CD14-positive monocyte (primary cell): ENCODE data around the gene CAMK1. TPM values are rescaled to one million over a fixed set of nuclear protein-coding genes. Genes with fewer than 3 reads are reported as not detected.

Source experiments
- DNase-seq, 3 donors: peaks; one replicate each; pipeline ENCODE4 v3.0.0-alpha.2; 2011 to 2022
- H2AFZ ChIP-seq: 2 replicates; pipeline ENCODE4 v1.6.0; 2012; ENCODE audit warnings: mild to moderate bottlenecking, low read depth, low read length, inconsistent platforms; ENCODE audit not compliant: insufficient read depth, poor library complexity, severe bottlenecking
- H3K27ac ChIP-seq, 2 donors: 1 replicate in 1 of 2; 2 replicates in 1 of 2; pipeline ENCODE4 v1.5.1; 2012 to 2013; ENCODE audit warnings: low read length in 2 of 2, control low read depth in 1 of 2, inconsistent platforms in 1 of 2, low read depth in 1 of 2, mild to moderate bottlenecking in 1 of 2
- H3K27me3 ChIP-seq, 2 donors: one replicate each; pipeline versions ENCODE4 v1.6.0 to v1.6.1; 2011 to 2013; ENCODE audit warnings: low read length in 2 of 2; ENCODE audit not compliant: control insufficient read depth in 2 of 2, insufficient read depth in 2 of 2
- H3K36me3 ChIP-seq, 2 donors: replicated peaks in 1 of 2; 1 replicate in 1 of 2; 2 replicates in 1 of 2; pipeline versions ENCODE4 v1.5.1 to v1.6.1; 2012 to 2013; ENCODE audit warnings: low read length in 2 of 2, control low read depth in 1 of 2, inconsistent platforms in 1 of 2, mild to moderate bottlenecking in 1 of 2; ENCODE audit not compliant: insufficient read depth in 2 of 2, control insufficient read depth in 1 of 2
- H3K4me1 ChIP-seq, 2 donors: 1 replicate in 1 of 2; 2 replicates in 1 of 2; pipeline versions ENCODE4 v1.5.1 to v1.6.1; 2012 to 2013; ENCODE audit warnings: low read length in 2 of 2, control low read depth in 1 of 2, inconsistent platforms in 1 of 2, mild to moderate bottlenecking in 1 of 2, moderate library complexity in 1 of 2; ENCODE audit not compliant: insufficient read depth in 2 of 2, control insufficient read depth in 1 of 2
- H3K4me2 ChIP-seq: replicated peaks from 2 replicates; pipeline ENCODE3; 2012; ENCODE audit warnings: low read length, moderate library complexity, mild to moderate bottlenecking; ENCODE audit not compliant: poor library complexity, severe bottlenecking; ENCODE audit errors: extremely low read depth
- H3K4me3 ChIP-seq, 3 experiments: fragments of 200-600 bp in 1 of 3; sonication (generic) in 1 of 3; replicated peaks in 1 of 3; 1 replicate in 2 of 3; 2 replicates in 1 of 3; pipeline ENCODE4 v1.5.1; 2011 to 2013; ENCODE audit warnings: low read length in 3 of 3, mild to moderate bottlenecking in 3 of 3, control low read depth in 2 of 3, low read depth in 2 of 3, inconsistent platforms in 1 of 3, moderate library complexity in 1 of 3
- H3K79me2 ChIP-seq: 2 replicates; pipeline ENCODE4 v1.6.0; 2012; ENCODE audit warnings: mild to moderate bottlenecking, control low read depth, inconsistent platforms, low read length, moderate library complexity; ENCODE audit not compliant: insufficient read depth
- H3K9ac ChIP-seq: 2 replicates; pipeline ENCODE4 v1.6.0; 2017; ENCODE audit warnings: low read length, mild to moderate bottlenecking; ENCODE audit not compliant: insufficient read depth, poor library complexity, severe bottlenecking
- H3K9me3 ChIP-seq, 2 donors: replicated peaks in 1 of 2; 1 replicate in 1 of 2; 2 replicates in 1 of 2; pipeline versions ENCODE4 v1.5.1 to v1.6.1; 2012 to 2013; ENCODE audit warnings: low read length in 2 of 2, control low read depth in 1 of 2; ENCODE audit not compliant: control insufficient read depth in 1 of 2, insufficient read depth in 1 of 2
- H4K20me1 ChIP-seq: 2 replicates; pipeline ENCODE4 v1.6.0; 2012; ENCODE audit warnings: mild to moderate bottlenecking, low read length, control low read depth, moderate library complexity; ENCODE audit not compliant: insufficient read depth
- H3K27ac Mint-ChIP-seq, 7 donors: one replicate each; pipeline ENCODE4 v1.8.0; 2020; ENCODE audit warnings: mild to moderate bottlenecking in 7 of 7, mixed read lengths in 7 of 7, moderate library complexity in 6 of 7, inconsistent platforms in 2 of 7
- H3K27me3 Mint-ChIP-seq, 3 donors: one replicate each; pipeline ENCODE4 v1.8.0; 2021 to 2022; ENCODE audit warnings: low read depth in 3 of 3, mild to moderate bottlenecking in 3 of 3, mixed read lengths in 3 of 3, moderate library complexity in 3 of 3, inconsistent platforms in 1 of 3
- H3K36me3 Mint-ChIP-seq, 2 donors: one replicate each; pipeline ENCODE4 v1.8.0; 2020; ENCODE audit warnings: mixed read lengths in 2 of 2, inconsistent platforms in 1 of 2, mild to moderate bottlenecking in 1 of 2
- H3K4me1 Mint-ChIP-seq: one replicate; pipeline ENCODE4 v1.8.0; 2020; ENCODE audit warnings: mild to moderate bottlenecking, mixed read lengths
- H3K4me3 Mint-ChIP-seq, 2 donors: one replicate each; pipeline ENCODE4 v1.8.0; 2020; ENCODE audit warnings: mild to moderate bottlenecking in 2 of 2, mixed read lengths in 2 of 2, moderate library complexity in 1 of 2
- H3K9me3 Mint-ChIP-seq, 7 donors: one replicate each; pipeline ENCODE4 v1.8.0; 2020 to 2022; ENCODE audit warnings: mixed read lengths in 7 of 7, mild to moderate bottlenecking in 6 of 7, moderate library complexity in 6 of 7, inconsistent platforms in 2 of 7
- WGBS: methylation state at CpG from one replicate; pipeline ENCODE4 v1.1.5; 2013; ENCODE audit warnings: missing lambda C conversion rate; ENCODE audit not compliant: insufficient coverage; 5-methylcytosine and 5-hydroxymethylcytosine counted together
- intact Hi-C, 2 donors: fragments of 100-400 bp; cut with micrococcal nuclease; formaldehyde crosslinking; loops; one replicate each; pipeline versions ENCODE4 v1.15.0 to v1.15.1; 2023
- polyA plus RNA-seq, 3 donors: library from polyadenylated mRNA; depleted of rRNA in 1 of 3; unstranded in 2 of 3; stranded (reverse) in 1 of 3; fragments of 300-500 nt in 2 of 3; fragments of >200 nt in 1 of 3; fragmentation: Illumina TruSeq in 2 of 3; gene quantifications; 1 replicate in 2 of 3; 2 replicates in 1 of 3; pipeline ENCODE4 v1.2.3, GENCODE V29; 2012 to 2021
- TF ChIP-seq, protein P1 (sequence below): fragments of 200-600 bp; IDR thresholded peaks from one replicate; pipeline ENCODE4 v1.8.0; 2022; ENCODE audit warnings: antibody characterized with exemption, mild to moderate bottlenecking

CAMK1 gene
- polyA plus RNA-seq, 3 donors = 106 to 137 (median 118) TPM

DNA sequence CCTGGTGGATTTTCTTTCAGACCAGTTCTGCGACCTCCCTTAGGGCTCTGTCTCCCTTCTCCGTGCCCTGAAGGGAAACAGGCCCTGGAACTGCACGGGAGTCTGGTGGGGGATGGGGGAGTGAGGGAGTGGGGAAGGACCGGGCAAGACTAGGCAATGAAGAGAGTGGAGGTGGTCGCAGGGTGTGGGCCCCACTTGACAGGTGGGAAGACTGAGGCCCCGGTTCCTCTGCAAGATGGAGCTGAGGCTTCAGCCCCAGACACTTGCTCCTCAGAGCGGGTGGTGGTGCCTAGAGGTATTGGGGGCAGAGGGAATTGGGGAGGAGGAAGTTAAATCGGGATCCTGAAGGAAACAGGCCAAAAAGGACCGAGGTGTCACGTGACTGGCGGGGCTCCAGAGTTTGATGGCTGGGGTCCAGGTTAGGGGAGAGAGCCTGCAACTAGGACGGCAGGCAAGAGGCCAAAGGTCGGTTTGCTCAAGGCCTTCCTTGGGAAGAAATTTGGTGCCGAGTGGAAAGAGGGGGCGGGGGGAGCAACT lies 597 bp upstream of the CAMK1 start:
- H3K4me2 ChIP-seq = peak overlapping the region; percentile 96
- peak overlapping the region; percentile 58 to 89 (median 81) for H3K4me3 ChIP-seq
- H3K27ac ChIP-seq = peak overlapping the region in 1 of 2 donors; percentile 80
- no peaks in the 10 kb centered on the region for H3K27me3 ChIP-seq
- H3K36me3 ChIP-seq = peaks cover 9 to 13% of the 10 kb centered on the region in 2 donors
- H3K27ac Mint-ChIP-seq = peak overlapping the region in 4 of 7 donors; percentile 32 to 70 (median 61)
- H3K4me3 Mint-ChIP-seq = peak overlapping the region; percentile 72 to 85
- H3K4me1 ChIP-seq = peaks cover 44 to 51% of the 10 kb centered on the region in 2 donors
- DNase-seq = no peak
- H3K36me3 Mint-ChIP-seq = peaks cover 16 to 21% of the 10 kb centered on the region in 2 donors
- TF ChIP-seq, protein P1, sequence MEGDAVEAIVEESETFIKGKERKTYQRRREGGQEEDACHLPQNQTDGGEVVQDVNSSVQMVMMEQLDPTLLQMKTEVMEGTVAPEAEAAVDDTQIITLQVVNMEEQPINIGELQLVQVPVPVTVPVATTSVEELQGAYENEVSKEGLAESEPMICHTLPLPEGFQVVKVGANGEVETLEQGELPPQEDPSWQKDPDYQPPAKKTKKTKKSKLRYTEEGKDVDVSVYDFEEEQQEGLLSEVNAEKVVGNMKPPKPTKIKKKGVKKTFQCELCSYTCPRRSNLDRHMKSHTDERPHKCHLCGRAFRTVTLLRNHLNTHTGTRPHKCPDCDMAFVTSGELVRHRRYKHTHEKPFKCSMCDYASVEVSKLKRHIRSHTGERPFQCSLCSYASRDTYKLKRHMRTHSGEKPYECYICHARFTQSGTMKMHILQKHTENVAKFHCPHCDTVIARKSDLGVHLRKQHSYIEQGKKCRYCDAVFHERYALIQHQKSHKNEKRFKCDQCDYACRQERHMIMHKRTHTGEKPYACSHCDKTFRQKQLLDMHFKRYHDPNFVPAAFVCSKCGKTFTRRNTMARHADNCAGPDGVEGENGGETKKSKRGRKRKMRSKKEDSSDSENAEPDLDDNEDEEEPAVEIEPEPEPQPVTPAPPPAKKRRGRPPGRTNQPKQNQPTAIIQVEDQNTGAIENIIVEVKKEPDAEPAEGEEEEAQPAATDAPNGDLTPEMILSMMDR = no peak
- H3K27me3 Mint-ChIP-seq = peaks cover 0 to 18% (median 12%) of the 10 kb centered on the region in 3 donors
- intact Hi-C loops = no loop called here
- peaks cover 6% of the 10 kb centered on the region for H4K20me1 ChIP-seq
- H3K4me1 Mint-ChIP-seq = peaks cover 55% of the 10 kb centered on the region
- no peaks in the 10 kb centered on the region for H3K9me3 ChIP-seq
- peak overlapping the region; percentile 90 for H2AFZ ChIP-seq
- H3K9ac ChIP-seq = peak overlapping the region; percentile 83
- peaks cover 18% of the 10 kb centered on the region for H3K79me2 ChIP-seq
- peaks cover 0 to 1% (median 0%) of the 10 kb centered on the region in 7 donors for H3K9me3 Mint-ChIP-seq
- 29% methylated on average over 15 of the region's 15 CpGs for WGBS

DNA sequence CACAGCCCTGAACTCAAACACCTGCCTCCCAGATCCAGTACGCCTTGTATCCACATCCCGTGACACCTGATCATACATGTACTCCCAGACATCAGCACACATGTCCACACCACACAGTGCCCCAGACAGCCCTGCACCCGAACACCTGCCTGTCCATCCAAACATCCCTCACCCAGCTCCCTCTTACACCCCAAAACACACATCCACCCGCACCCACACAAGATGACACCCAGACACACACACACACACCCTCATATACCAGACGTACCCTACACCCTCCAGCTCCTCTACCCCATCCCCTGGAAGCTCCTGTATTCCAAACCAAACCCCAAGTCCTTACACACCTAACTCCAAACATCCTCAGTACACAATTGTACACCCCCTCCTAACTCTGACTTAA lies 735 bp downstream of the CAMK1 start:
- DNase-seq = no peak
- TF ChIP-seq, protein P1 = no peak
- Histone ChIP-seq H3K27me3 (no peaks in the 10 kb centered on the region), H4K20me1 (peaks cover 6% of the 10 kb centered on the region), H3K27ac (peak overlapping the region in 1 of 2 donors; percentile 80), H3K9ac (peak overlapping the region; percentile 83), H3K4me1 (peaks cover 44 to 51% of the 10 kb centered on the region in 2 donors), H3K4me2 (peak overlapping the region; percentile 96), H3K36me3 (peaks cover 14 to 23% of the 10 kb centered on the region in 2 donors), H3K4me3 (peak overlapping the region; percentile 58 to 89 (median 81)), H3K9me3 (no peaks in the 10 kb centered on the region), H3K79me2 (peaks cover 18% of the 10 kb centered on the region), H2AFZ (peak overlapping the region; percentile 90)
- WGBS = 94% methylated on average over 5 of the region's 5 CpGs
- Mint-ChIP-seq H3K36me3 (peaks cover 20 to 35% of the 10 kb centered on the region in 2 donors), H3K27me3 (peaks cover 0 to 16% (median 12%) of the 10 kb centered on the region in 3 donors), H3K4me1 (peaks cover 57% of the 10 kb centered on the region), H3K9me3 (peaks cover 0 to 1% (median 0%) of the 10 kb centered on the region in 7 donors), H3K27ac (peak overlapping the region in 5 of 7 donors; percentile 34 to 84 (median 74)), H3K4me3 (peak overlapping the region; percentile 89 to 95)
- intact Hi-C loops = no loop called here
